Astrocyte (in vitro differentiated cells and primary cell): ENCODE measurements around the gene TSPAN4. TPM values are rescaled to one million over a fixed set of nuclear protein-coding genes. Genes with fewer than 3 reads are reported as not detected.

Experiments
- DNase-seq: peaks from one replicate; pipeline ENCODE4 v3.0.0-alpha.2; 2010; ENCODE audit warnings: low read depth
- FAIRE-seq: peaks from 2 replicates; lab custom pipeline; 2011; peaks lifted over from hg19 to GRCh38; lab: Jason Lieb, UNC
- H2AFZ ChIP-seq: 2 replicates; pipeline ENCODE4 v1.6.0; 2012; ENCODE audit warnings: low read depth, low read length, inconsistent platforms
- H3K27ac ChIP-seq: 2 replicates; pipeline ENCODE4 v1.5.1; 2011; ENCODE audit warnings: low read depth, low read length, inconsistent platforms
- H3K27me3 ChIP-seq: 2 replicates; pipeline ENCODE4 v1.6.0; 2011; ENCODE audit warnings: low read length, inconsistent platforms; ENCODE audit not compliant: insufficient read depth
- H3K36me3 ChIP-seq: 2 replicates; pipeline ENCODE4 v1.5.1; 2011; ENCODE audit warnings: low read length, inconsistent platforms; ENCODE audit not compliant: insufficient read depth
- H3K4me1 ChIP-seq: 2 replicates; pipeline ENCODE4 v1.5.1; 2011; ENCODE audit warnings: low read length, inconsistent platforms; ENCODE audit not compliant: insufficient read depth
- H3K4me2 ChIP-seq: 2 replicates; pipeline ENCODE4 v1.6.0; 2012; ENCODE audit warnings: low read length, inconsistent platforms
- H3K4me3 ChIP-seq: 2 replicates; pipeline ENCODE4 v1.5.1; 2011; ENCODE audit warnings: low read depth, mild to moderate bottlenecking, low read length, inconsistent platforms; ENCODE audit not compliant: insufficient read depth
- H3K79me2 ChIP-seq: 2 replicates; pipeline ENCODE4 v1.6.0; 2012; ENCODE audit warnings: mild to moderate bottlenecking, low read length, inconsistent platforms; ENCODE audit not compliant: insufficient read depth
- H3K9ac ChIP-seq: 2 replicates; pipeline ENCODE4 v1.6.0; 2012; ENCODE audit warnings: mild to moderate bottlenecking, low read length, inconsistent platforms
- H3K9me3 ChIP-seq: 2 replicates; pipeline ENCODE4 v1.5.1; 2012; ENCODE audit warnings: low read depth, mild to moderate bottlenecking, low read length, inconsistent platforms; ENCODE audit not compliant: insufficient read depth
- H4K20me1 ChIP-seq: 2 replicates; pipeline ENCODE4 v1.6.0; 2012; ENCODE audit warnings: low read length, inconsistent platforms; ENCODE audit not compliant: insufficient read depth
- H3K27ac Mint-ChIP-seq: one replicate; pipeline ENCODE4 v1.8.0; 2021; ENCODE audit warnings: mild to moderate bottlenecking, mixed read lengths; ENCODE audit not compliant: unreplicated experiment
- H3K27me3 Mint-ChIP-seq: one replicate; pipeline ENCODE4 v1.8.0; 2021; ENCODE audit warnings: low read depth, mixed read lengths; ENCODE audit not compliant: unreplicated experiment
- H3K36me3 Mint-ChIP-seq: one replicate; pipeline ENCODE4 v1.8.0; 2021; ENCODE audit warnings: low read depth, mixed read lengths; ENCODE audit not compliant: unreplicated experiment
- H3K4me1 Mint-ChIP-seq: one replicate; pipeline ENCODE4 v1.8.0; 2021; ENCODE audit warnings: low read depth, mixed read lengths; ENCODE audit not compliant: unreplicated experiment
- H3K4me3 Mint-ChIP-seq: one replicate; pipeline ENCODE4 v1.8.0; 2021; ENCODE audit warnings: mild to moderate bottlenecking, moderate library complexity, mixed read lengths; ENCODE audit not compliant: unreplicated experiment
- H3K9me3 Mint-ChIP-seq: one replicate; pipeline ENCODE4 v1.8.0; 2021; ENCODE audit warnings: mild to moderate bottlenecking, mixed read lengths; ENCODE audit not compliant: unreplicated experiment
- CTCF ChIP-seq: IDR thresholded peaks from 2 replicates; pipeline ENCODE4 v1.5.1; 2011; ENCODE audit warnings: low read depth, mild to moderate bottlenecking, inconsistent platforms, low read length, moderate library complexity; ENCODE audit not compliant: insufficient read depth
- EZH2 ChIP-seq: IDR thresholded peaks from 2 replicates; pipeline ENCODE4 v1.6.1; 2012; ENCODE audit warnings: mild to moderate bottlenecking, low read length, inconsistent platforms; ENCODE audit not compliant: insufficient read depth
- total RNA-seq: library from RNA; stranded (reverse); gene quantifications from 2 replicates; pipeline ENCODE4 v1.2.1, GENCODE V29; 2021

Gene TSPAN4
- total RNA-seq, 1 donor from 2014 or later: 69.5 TPM

GRCh38 chr11:853682-854448 lies 11.2 kb downstream of the TSPAN4 start:
- H3K9me3 ChIP-seq: no peaks in the 10 kb centered on the region
- peaks cover 86% of the 10 kb centered on the region for H4K20me1 ChIP-seq
- H3K27ac ChIP-seq: no peak overlapping the region
- H3K4me3 ChIP-seq: no peak overlapping the region
- Mint-ChIP-seq H3K36me3 (peaks cover 2% of the 10 kb centered on the region), H3K4me1 (peaks cover 1% of the 10 kb centered on the region), H3K4me3 (no peak overlapping the region), H3K27me3 (no peaks in the 10 kb centered on the region), H3K27ac (no peak overlapping the region), H3K9me3 (no peaks in the 10 kb centered on the region)
- FAIRE-seq: no peak
- H3K9ac ChIP-seq: no peak overlapping the region
- TF ChIP-seq EZH2: no peak
- TF ChIP-seq CTCF: no peak
- peaks cover 5% of the 10 kb centered on the region for H3K4me1 ChIP-seq
- no peak overlapping the region for H2AFZ ChIP-seq
- no peaks in the 10 kb centered on the region for H3K36me3 ChIP-seq
- no peak for DNase-seq
- H3K79me2 ChIP-seq: peaks cover 6% of the 10 kb centered on the region
- H3K27me3 ChIP-seq: no peaks in the 10 kb centered on the region
- H3K4me2 ChIP-seq: no peak overlapping the region

- no peak overlapping the region for H3K27ac ChIP-seq
- no peaks in the 10 kb centered on the region for H3K27me3 ChIP-seq
- no peak overlapping the region for H3K4me3 Mint-ChIP-seq
Observed at GRCh38 chr11:854601-855329, 12.1 kb downstream of the TSPAN4 start.

More at GRCh38 chr11:854601-855329, 12.1 kb downstream of the TSPAN4 start:
- Histone ChIP-seq H3K9ac (no peak overlapping the region), H2AFZ (no peak overlapping the region), H3K79me2 (peaks cover 6% of the 10 kb centered on the region), H3K4me1 (peaks cover 4% of the 10 kb centered on the region), H3K4me2 (no peak overlapping the region), H3K9me3 (no peaks in the 10 kb centered on the region), H4K20me1 (peaks cover 89% of the 10 kb centered on the region), H3K4me3 (no peak overlapping the region), H3K36me3 (no peaks in the 10 kb centered on the region)
- DNase-seq (no peak), FAIRE-seq (no peak)
- no peaks in the 10 kb centered on the region for H3K9me3 Mint-ChIP-seq
- no peaks in the 10 kb centered on the region for H3K27me3 Mint-ChIP-seq
- H3K4me1 Mint-ChIP-seq: peaks cover 1% of the 10 kb centered on the region
- TF ChIP-seq CTCF: no peak
- TF ChIP-seq EZH2: no peak
- H3K36me3 Mint-ChIP-seq: peaks cover 2% of the 10 kb centered on the region
- H3K27ac Mint-ChIP-seq: no peak overlapping the region
